MG63 (cell line): ENCODE measurements around the gene ISCU. TPM values are rescaled to one million over a fixed set of nuclear protein-coding genes. Genes with fewer than 3 reads are reported as not detected.
"Not testable (repeated sequence)": the region's sequence is repeated elsewhere in the genome, so short reads cannot be mapped to it uniquely, and the experiment has no call there.

Source experiments
- DNase-seq: peaks from one replicate; pipeline ENCODE4 v3.0.0-alpha.2; 2020
- H3K27me3 ChIP-seq: fragments of 250-450 bp; sonication (Bioruptor Pico); 2 replicates; pipeline ENCODE4 v1.5.1; 2020; ENCODE audit warnings: mild to moderate bottlenecking, moderate library complexity
- H3K36me3 ChIP-seq: fragments of 250-450 bp; sonication (Bioruptor Pico); 2 replicates; pipeline ENCODE4 v1.5.1; 2020; ENCODE audit warnings: mild to moderate bottlenecking, moderate library complexity
- H3K4me3 ChIP-seq: fragments of 250-450 bp; sonication (Bioruptor Pico); 2 replicates; pipeline ENCODE4 v1.5.1; 2020; ENCODE audit warnings: mild to moderate bottlenecking, moderate library complexity
- H3K9me3 ChIP-seq: fragments of 250-450 bp; sonication (Bioruptor Pico); 2 replicates; pipeline ENCODE4 v1.5.1; 2020; ENCODE audit warnings: mild to moderate bottlenecking, moderate library complexity
- total RNA-seq: library from RNA; depleted of rRNA; stranded (reverse); fragments of >200 nt; shearing (Covaris generic); gene quantifications from 2 replicates; pipeline ENCODE4 v1.2.3, GENCODE V29; 2014; ENCODE audit warnings: low replicate concordance

Gene ISCU
- total RNA-seq, 1 experiment from 2014 or later: 130 TPM

DNA sequence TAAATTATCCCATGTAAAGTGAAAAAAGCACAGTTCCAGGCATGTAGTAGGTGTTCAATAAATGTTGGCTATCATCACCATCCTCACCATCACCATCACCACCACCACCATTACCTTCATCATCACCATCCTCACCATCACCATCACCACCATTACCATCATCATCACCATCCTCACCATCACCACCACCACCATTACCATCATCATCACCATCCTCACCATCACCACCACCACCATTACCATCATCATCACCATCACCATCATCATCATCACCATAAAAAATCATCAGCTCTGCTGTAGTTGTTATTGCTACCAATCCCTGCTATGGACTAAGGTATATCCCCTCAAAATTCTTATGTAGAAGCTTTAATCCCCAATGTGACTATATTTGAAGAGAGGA lies 15.1 kb downstream of the ISCU start:
- H3K36me3 ChIP-seq: no peaks in the 10 kb centered on the region
- no peaks in the 10 kb centered on the region for H3K9me3 ChIP-seq
- H3K4me3 ChIP-seq: no peak overlapping the region
- H3K27me3 ChIP-seq: no peaks in the 10 kb centered on the region
- DNase-seq: no peak

DNA sequence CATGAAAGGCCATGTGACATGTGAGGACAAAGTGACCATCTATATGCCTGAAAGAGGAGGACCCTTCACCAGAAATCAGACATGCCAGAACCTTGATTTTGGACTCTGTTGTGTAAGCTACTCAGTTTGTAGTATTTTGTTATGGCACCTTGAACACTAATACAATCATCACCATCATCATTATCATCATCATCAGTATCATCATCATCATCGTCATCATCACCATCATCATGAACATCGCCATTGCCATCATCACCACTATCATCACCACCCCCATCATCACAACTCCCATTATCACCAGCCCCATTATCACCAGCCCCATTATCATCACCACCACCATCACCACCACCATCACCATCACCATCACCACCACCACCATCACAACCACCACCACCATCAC lies 15.9 kb downstream of the ISCU start:
- H3K4me3 ChIP-seq: no peak overlapping the region
- DNase-seq: no peak
- H3K27me3 ChIP-seq: no peaks in the 10 kb centered on the region
- no peaks in the 10 kb centered on the region for H3K36me3 ChIP-seq
- H3K9me3 ChIP-seq: no peaks in the 10 kb centered on the region

DNA sequence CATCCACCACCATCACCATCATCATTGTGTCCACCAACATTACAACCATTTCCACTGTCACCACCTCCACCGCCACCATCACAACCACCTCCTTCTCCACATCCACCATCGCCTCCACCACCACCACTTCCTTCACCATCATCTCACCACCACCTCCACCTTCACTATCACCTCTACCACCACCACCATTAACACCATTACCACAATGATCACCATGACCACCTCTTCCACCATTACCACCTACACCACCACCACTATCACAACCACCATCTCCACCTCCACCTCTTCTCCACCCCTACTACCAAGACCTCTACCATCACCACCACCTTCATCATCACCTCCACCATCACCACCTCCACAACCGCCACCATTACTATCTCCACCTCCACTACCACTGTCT lies 16.4 kb downstream of the ISCU start:
- no peaks in the 10 kb centered on the region for H3K36me3 ChIP-seq
- H3K4me3 ChIP-seq: no peak overlapping the region
- no peak for DNase-seq
- no peaks in the 10 kb centered on the region for H3K9me3 ChIP-seq
- no peaks in the 10 kb centered on the region for H3K27me3 ChIP-seq

DNA sequence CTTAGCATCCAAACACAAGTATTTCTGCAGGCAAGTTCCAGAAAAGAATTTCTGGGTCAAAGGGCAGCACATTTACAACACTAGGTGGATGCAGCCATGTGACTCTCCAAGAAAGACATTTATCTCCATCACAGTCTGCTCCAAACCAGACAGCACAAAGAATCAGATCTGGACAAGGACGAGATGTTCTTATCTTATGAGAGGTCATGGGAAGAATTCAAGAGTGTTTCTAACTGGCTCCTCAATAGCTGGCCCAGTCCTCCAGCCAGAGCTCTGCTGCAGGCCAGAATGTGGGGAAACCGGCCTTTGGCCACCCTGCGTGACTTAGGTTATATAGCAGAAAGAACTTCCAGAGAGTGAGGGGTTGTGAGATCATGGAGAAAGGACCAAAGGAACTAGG lies 18.1 kb downstream of the ISCU start:
- no peaks in the 10 kb centered on the region for H3K27me3 ChIP-seq
- no peaks in the 10 kb centered on the region for H3K36me3 ChIP-seq
- H3K4me3 ChIP-seq: no peak overlapping the region
- DNase-seq: no peak
- H3K9me3 ChIP-seq: no peaks in the 10 kb centered on the region

DNA sequence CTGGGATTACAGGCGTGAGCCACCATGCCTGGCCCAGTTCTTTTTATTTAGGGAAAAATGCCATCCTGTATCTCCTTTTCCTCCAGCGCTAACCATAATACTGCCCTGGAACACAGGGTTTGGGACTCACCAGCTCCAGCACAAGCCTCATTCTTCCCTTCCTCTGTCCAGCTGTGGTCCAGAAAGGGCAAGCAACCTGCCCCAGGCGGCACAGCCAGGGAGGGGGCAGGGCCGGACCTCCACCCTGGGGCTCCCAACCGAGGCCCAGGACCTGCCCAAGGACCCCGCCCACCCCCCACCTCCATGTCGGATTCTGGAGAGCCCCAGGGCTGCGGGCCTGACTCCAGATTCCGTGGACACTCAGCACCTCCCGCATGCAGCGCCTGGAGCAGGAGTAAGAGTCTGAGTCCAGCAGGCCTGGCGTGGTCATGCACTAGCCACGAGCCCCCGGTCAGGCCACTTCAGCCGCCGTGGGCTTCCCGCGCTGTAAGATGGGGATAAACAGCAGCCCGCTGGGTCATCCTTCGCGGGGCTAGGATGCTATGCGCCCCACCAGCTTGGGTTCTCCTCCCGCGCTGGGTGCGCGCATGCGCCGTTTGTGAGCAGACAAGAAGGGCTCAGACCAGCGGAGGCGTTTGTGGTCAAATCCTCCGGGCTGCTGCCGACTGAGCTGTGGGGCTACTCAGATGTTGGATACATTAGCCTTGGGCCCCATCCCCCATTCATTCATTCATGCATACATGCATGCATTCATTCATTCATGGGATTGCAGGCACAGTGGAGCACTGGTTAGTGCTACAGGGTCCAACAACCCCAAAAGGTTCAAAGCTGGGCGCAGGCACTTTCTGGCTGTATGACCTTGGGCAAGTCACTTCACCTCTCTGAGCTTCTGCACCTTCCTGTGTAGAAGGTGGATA lies 19.2 kb downstream of the ISCU start:
- DNase-seq: no peak
- no peak overlapping the region for H3K4me3 ChIP-seq

DNA sequence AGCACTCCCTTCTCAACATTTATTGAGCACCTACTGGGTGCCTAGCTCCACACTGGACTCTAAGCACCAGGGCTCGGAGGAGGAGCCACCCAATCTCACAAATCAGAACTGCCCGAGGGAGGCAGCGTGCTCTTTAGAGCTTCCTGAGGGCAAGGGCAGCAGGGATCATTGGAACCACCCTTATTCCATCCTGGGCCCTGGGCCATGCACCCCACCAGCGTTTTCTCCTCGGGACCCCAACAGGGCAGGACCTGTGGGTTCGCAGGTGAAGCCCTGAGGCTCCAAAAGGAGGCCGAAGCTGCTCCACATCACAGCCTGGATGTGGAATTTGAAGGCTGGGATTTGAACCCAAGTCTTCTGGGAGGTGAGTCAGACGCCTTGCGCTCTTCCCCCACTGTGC lies 20.1 kb downstream of the ISCU start:
- no peak for DNase-seq
- no peaks in the 10 kb centered on the region for H3K27me3 ChIP-seq
- no peaks in the 10 kb centered on the region for H3K9me3 ChIP-seq
- H3K36me3 ChIP-seq: no peaks in the 10 kb centered on the region
- no peak overlapping the region for H3K4me3 ChIP-seq

More for the DNA sequence above, 19.2 kb downstream of the ISCU start:
- Histone ChIP-seq H3K36me3 (no peaks in the 10 kb centered on the region), H3K9me3 (no peaks in the 10 kb centered on the region), H3K27me3 (no peaks in the 10 kb centered on the region)

DNA sequence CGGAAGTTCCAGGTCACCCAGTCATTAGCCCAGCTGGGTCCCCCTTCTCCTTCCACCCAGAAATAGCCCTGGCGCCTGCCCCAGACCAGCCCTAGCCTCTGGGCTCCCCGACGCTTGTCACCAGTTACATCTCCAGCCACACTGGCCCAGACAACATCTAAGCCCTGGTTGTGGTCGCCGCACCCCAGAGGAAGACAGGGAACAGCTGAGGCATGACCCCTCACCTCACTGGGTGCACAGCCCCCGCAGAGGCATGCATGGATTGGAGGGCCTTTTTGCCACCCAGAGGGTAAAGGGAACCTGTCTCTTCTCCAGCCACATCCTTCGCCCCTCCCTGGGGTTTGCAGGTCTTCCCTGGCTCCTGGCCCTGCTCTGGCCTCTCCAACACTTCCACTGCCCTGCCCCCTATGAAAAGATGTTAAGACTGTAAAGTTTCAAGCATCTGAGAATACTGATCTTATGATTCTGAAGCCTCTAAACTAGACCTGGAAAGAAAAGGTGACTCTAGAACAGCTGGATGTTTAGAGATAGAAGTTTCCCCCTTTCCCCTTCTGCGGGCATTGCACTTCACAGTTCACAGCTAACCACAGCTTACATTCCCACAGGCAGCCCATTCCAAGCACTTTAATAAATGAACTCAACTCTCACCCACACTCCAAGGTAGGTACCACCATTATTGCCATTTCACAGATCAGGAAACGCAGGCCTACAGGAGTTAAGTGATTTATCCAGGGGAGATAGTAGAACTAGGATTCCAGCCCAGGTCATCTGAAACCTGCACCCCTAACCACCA lies 20.8 kb downstream of the ISCU start:
- Histone ChIP-seq H3K36me3 (no peaks in the 10 kb centered on the region), H3K27me3 (no peaks in the 10 kb centered on the region), H3K4me3 (no peak overlapping the region), H3K9me3 (no peaks in the 10 kb centered on the region)
- no peak for DNase-seq

DNA sequence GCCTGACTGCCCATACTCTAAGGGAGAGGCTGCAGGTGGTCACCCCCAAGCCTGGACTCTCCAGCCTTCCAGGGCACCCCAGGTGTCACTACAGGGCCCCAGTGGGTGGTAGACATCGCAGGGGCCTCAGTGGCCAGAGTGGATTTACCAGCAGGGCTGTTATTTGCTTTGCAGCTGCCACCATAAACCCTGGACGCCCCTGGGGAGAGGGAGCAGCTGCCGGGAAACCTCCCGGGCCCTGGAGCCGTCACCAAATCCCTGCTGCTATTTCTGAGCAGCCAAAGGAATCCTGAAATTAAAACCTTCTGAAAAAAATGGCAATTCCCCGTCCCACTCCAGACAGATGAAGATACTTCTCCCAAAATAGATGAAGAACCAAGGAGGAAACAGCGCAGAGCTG lies 21.6 kb downstream of the ISCU start:
- H3K36me3 ChIP-seq: no peaks in the 10 kb centered on the region
- no peak overlapping the region for H3K4me3 ChIP-seq
- H3K27me3 ChIP-seq: no peaks in the 10 kb centered on the region
- DNase-seq: no peak
- H3K9me3 ChIP-seq: no peaks in the 10 kb centered on the region

DNA sequence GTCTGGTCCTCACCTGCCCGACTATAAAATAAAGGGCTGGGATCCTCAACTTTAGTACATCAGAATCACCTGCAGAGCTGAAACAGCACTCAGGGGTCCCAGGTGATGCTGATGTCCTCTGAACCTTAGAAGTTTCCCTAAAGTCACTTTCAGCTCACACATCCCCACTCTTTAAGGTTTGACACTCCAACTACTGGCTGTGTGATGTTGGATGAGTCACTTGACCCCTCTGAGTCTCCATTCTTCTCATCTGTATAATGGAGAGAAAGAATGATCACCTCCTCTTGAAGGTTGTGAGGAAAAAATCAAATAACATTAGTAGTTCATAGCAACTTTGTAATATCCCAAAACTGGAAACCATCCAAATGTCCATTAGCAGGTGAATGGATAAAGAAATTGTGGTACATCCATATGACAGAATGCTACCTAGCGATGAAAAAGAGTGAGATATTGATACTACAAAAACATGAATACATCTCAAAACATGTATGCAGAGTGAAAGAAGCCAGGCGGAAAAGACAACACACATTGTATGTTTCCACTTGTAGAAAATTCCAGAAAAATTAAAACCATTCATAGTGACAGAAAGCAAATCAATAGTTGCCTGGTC lies 22.2 kb downstream of the ISCU start:
- no peaks in the 10 kb centered on the region for H3K27me3 ChIP-seq
- H3K36me3 ChIP-seq: no peaks in the 10 kb centered on the region
- no peak overlapping the region for H3K4me3 ChIP-seq
- DNase-seq: no peak
- no peaks in the 10 kb centered on the region for H3K9me3 ChIP-seq

DNA sequence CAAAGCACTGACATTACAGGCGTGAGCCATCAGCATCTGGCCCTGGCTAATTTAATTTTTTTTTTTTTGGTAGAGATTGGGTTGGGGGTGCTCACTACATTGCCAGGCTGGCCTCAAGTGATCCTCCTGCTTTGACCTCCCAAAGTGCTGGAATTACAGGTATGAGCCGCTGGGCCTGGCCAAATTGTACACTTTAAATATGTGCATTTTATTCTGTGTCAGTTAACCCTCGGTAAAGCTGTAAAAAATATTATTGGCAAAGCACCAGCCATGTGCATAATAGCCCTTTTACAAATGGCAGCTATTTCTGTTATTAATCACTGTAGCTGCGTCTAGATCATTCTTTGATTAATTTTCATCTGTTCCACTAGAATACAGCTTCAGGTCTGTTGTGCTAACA lies 23.5 kb downstream of the ISCU start:
- no peak for DNase-seq
- H3K36me3 ChIP-seq: no peaks in the 10 kb centered on the region

DNA sequence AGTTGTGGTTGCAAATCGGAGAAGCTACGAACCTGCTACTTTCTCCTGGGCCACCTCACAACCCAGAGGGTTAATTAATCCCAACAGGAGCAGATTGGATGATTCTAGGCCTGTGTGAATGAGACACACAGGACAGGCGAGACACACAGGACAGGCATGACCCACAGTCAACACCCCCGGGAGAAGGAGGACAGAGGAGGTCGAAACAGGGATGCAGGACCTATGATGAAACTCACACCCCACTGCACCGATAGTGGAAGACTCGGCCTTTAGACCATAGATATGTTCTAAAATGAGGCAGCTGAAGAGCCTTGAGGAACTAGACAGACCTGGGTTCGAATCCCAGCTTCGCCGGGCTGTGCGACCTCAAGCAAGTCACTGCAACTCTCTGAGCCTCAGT lies 23.9 kb downstream of the ISCU start:
- Histone ChIP-seq H3K4me3 (no peak overlapping the region), H3K27me3 (no peaks in the 10 kb centered on the region), H3K36me3 (no peaks in the 10 kb centered on the region), H3K9me3 (no peaks in the 10 kb centered on the region)
- no peak for DNase-seq

More for the DNA sequence above, 23.5 kb downstream of the ISCU start:
- Histone ChIP-seq H3K9me3 (no peaks in the 10 kb centered on the region), H3K27me3 (no peaks in the 10 kb centered on the region), H3K4me3 (no peak overlapping the region)

DNA sequence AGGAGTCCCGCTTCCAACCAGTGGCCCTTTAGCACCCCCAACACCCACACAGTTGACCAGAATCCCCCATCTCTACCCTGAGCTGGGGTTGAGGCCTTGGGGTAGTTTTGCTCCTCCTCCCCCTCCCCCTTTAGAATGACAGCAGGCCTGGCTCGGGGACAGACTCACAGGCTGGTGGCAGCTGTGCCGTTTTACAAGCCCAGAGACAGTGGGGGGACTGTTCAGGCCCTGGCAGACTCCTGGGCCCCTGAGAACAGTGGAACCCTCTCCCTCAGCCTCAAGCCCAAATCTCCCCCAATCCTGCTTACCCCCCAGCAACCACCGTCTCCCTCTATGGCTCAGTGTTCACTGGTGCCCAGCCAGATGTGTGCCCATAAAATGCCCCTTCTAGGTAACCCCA lies 25.4 kb downstream of the ISCU start:
- Histone ChIP-seq H3K36me3 (peaks cover 7% of the 10 kb centered on the region), H3K4me3 (no peak overlapping the region), H3K9me3 (no peaks in the 10 kb centered on the region), H3K27me3 (no peaks in the 10 kb centered on the region)
- DNase-seq: no peak

DNA sequence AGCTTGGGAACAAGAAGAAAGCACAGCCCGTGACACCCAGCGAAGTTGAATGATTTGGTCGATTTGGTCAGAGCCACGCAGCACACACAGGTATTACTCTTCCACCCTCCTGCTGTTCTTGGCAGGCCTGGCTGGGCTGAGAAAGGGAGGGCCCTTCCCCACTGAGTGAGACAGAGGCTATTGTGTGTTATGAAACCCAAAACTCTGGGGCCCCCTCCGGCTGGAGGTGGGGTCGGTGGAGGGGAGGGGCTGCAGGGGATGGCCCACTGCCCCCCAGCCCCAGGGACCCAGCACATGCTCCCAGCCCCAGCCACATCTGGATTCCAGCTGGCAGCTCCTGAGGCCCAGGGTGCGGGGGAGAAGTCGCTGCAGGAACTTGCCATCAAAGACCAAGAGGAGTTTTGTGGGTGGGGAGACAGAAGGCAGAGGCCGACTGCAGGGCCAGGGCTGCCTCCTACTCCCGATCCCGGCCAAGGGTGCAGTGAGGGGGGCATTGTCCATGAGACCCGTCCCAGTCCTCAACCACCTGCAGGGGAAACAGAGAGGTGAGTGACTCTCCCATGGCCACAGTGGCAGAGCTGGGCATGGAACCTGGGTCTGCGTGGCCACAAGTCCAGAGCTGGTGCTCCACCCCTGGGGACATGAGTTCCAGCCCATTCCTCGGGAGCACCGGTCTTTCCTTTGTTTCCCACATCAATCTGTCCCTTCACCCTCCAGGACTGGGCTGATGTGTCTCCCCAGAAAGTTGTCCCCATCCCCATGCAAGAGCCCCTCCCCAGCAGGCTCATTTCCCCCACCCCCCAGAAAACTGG lies 26.8 kb downstream of the ISCU start:
- H3K27me3 ChIP-seq: no peaks in the 10 kb centered on the region
- no peaks in the 10 kb centered on the region for H3K9me3 ChIP-seq
- H3K4me3 ChIP-seq: no peak overlapping the region
- peak; percentile 53 for DNase-seq
- H3K36me3 ChIP-seq: peaks cover 17% of the 10 kb centered on the region

DNA sequence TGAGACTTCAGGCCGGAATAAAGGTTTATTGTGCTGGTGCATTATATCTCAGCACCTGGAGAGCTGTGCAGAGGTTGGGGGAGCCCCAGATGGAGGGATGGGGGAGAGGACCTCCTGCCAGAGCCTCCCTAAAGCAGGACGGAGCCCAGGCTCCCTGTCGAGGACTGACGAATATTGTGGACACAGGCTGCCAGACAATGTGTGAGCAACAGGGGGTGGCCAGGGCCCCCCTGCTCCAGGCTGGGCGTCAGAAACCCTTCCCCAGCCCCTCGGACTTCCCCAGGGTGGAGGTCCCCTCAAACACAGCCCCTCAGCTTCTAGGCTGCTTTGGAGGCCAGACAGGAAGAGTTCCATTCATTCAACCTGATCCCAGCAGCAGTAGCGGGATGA lies 27.4 kb downstream of the ISCU start:
- Histone ChIP-seq H3K9me3 (no peaks in the 10 kb centered on the region), H3K4me3 (no peak overlapping the region), H3K36me3 (peaks cover 17% of the 10 kb centered on the region), H3K27me3 (no peaks in the 10 kb centered on the region)
- no peak for DNase-seq

DNA sequence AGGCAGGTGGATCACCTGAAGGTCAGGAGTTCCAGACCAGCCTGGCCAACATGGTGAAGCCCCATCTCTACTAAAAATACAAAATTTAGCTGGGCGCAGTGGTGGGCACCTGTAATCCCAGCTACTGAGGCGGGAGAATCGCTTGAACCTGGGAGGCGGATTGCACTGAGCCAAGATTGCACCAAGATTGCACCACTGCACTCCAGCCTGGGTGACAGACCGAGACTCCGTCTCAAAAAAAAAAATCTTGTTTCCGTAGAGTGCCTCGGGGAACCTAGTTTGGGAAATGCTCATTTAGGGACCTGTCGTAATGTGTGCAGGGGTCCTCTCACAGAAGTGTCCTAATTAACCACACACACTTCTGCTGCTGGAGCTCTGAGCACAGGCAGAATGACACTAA lies 28.1 kb downstream of the ISCU start:
- not testable (repeated sequence) for DNase-seq, H3K27me3 ChIP-seq, H3K9me3 ChIP-seq, H3K4me3 ChIP-seq
- H3K36me3 ChIP-seq: peaks cover 19% of the 10 kb centered on the region

DNA sequence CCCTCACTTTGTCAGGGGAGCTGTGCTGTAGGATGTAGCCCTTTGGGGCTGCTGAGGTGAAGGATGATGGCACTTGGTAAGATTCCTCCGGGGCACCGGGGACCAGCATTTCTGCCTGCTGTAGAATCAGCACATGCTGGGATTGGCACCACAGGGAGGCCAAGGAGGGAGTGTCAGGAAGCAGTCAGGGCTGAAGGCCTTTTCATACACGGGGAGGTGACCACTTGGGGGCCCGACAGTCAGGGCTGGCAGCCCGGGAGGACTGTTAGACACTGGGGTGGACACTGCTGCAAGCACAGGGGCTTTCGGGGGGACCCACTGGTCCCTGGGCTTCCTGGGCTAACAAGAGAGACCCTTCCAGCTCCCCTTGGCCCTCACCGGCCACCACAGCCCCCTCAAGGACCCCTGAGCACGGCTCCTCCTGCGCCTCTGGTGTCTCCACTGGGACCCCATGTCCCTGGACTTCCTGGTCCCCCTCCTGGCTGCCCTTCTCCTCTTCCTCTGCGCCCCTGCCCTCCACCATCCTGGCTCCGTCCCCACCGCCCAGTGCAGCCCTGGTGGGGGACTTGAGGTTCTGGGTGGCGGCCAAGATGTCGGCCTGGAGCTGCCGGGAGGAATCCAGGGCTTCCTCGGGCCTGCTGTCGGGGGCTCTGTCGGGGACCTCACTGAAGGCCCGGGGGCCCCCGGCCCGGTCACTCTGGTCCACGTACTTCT lies 29.0 kb downstream of the ISCU start:
- no peak overlapping the region for H3K4me3 ChIP-seq
- DNase-seq: no peak
- H3K36me3 ChIP-seq: peaks cover 26% of the 10 kb centered on the region
- H3K9me3 ChIP-seq: no peaks in the 10 kb centered on the region
- no peaks in the 10 kb centered on the region for H3K27me3 ChIP-seq
